GM18519 (cell line): ENCODE results near the gene CYP26C1.

Experiments used
- ATAC-seq: cut with Tn5 transposase; IDR thresholded peaks from one replicate; pipeline ENCODE4 v1.9.1; 2021; ENCODE audit warnings: mild to moderate bottlenecking, moderate library complexity; ENCODE audit not compliant: unreplicated experiment, low FRiP score

CYP26C1 gene

GRCh38 chr10:93063977-93064660 lies 3.5 kb downstream of the CYP26C1 start:
- no peak for ATAC-seq

- no peak for ATAC-seq
Measured at GRCh38 chr10:93064874-93065660, 4.5 kb downstream of the CYP26C1 start.

- no peak for ATAC-seq
Measured at GRCh38 chr10:93065675-93066543, 5.3 kb downstream of the CYP26C1 start.

GRCh38 chr10:93066544-93066913 lies 5.9 kb downstream of the CYP26C1 start:
- no peak for ATAC-seq

GRCh38 chr10:93067443-93068365 lies 7.1 kb downstream of the CYP26C1 start:
- ATAC-seq = no peak

GRCh38 chr10:93068411-93069244 lies 8.0 kb downstream of the CYP26C1 start:
- no peak for ATAC-seq

GRCh38 chr10:93069245-93069561 lies 8.6 kb downstream of the CYP26C1 start:
- no peak for ATAC-seq

GRCh38 chr10:93070378-93071176 lies 10.0 kb downstream of the CYP26C1 start:
- ATAC-seq = no peak

- no peak for ATAC-seq
Measured at GRCh38 chr10:93071177-93071472, 10.5 kb downstream of the CYP26C1 start.

GRCh38 chr10:93071674-93072224 lies 11.2 kb downstream of the CYP26C1 start:
- no peak for ATAC-seq

GRCh38 chr10:93072225-93072712 lies 11.7 kb downstream of the CYP26C1 start:
- ATAC-seq = no peak

- no peak for ATAC-seq
Measured at GRCh38 chr10:93072713-93073538, 12.3 kb downstream of the CYP26C1 start.

- ATAC-seq = no peak
Measured at GRCh38 chr10:93073539-93074146, 13.0 kb downstream of the CYP26C1 start, which contains the start of gene CYP26A1. TSS of gene CYP26A1 (plus strand) at chr10:93073893. CDS start at chr10:93073935, 42 bp downstream.

- ATAC-seq = no peak
Measured at GRCh38 chr10:93074147-93074596, 13.6 kb downstream of the CYP26C1 start.

- no peak for ATAC-seq
Measured at GRCh38 chr10:93074597-93075368, 14.2 kb downstream of the CYP26C1 start.
